Spinal cord (tissue), 10 donors: ENCODE data around the gene MDK. TPM values are rescaled to one million over a fixed set of nuclear protein-coding genes. Genes with fewer than 3 reads are reported as not detected.
"Not testable (repeated sequence)": the region's sequence is repeated elsewhere in the genome, so short reads cannot be mapped to it uniquely, and the experiment has no call there.

Source experiments
- DNase-seq, 6 donors: peaks; one replicate each; pipeline versions ENCODE4 v3.0.0 to v3.0.0-alpha.2; 2013 to 2015; ENCODE audit warnings: low spot score in 6 of 6, low read depth in 4 of 6
- H3K27ac ChIP-seq: one replicate; pipeline ENCODE4 v1.5.1; 2013; ENCODE audit warnings: low read depth, low read length, control low read depth
- H3K27me3 ChIP-seq: one replicate; pipeline ENCODE4 v1.6.1; 2013; ENCODE audit warnings: low read length; ENCODE audit not compliant: control insufficient read depth, insufficient read depth
- H3K36me3 ChIP-seq: one replicate; pipeline ENCODE4 v1.6.1; 2013; ENCODE audit warnings: low read length; ENCODE audit not compliant: control insufficient read depth, insufficient read depth
- H3K4me1 ChIP-seq: one replicate; pipeline ENCODE4 v1.6.1; 2013; ENCODE audit warnings: low read length; ENCODE audit not compliant: control insufficient read depth, insufficient read depth
- H3K4me3 ChIP-seq: one replicate; pipeline ENCODE4 v1.5.1; 2013; ENCODE audit warnings: low read depth, low read length, control low read depth
- H3K9me3 ChIP-seq: one replicate; pipeline ENCODE4 v1.6.1; 2013; ENCODE audit warnings: low read length; ENCODE audit not compliant: control insufficient read depth, insufficient read depth
- WGBS: methylation state at CpG from one replicate; pipeline ENCODE4 v1.1.5; 2013; ENCODE audit warnings: missing lambda C conversion rate; ENCODE audit not compliant: insufficient coverage; 5-methylcytosine and 5-hydroxymethylcytosine counted together
- polyA plus RNA-seq, 2 donors: library from polyadenylated mRNA; unstranded; fragments of 120-200 nt; gene quantifications; one replicate each; pipeline ENCODE4 v1.2.1, GENCODE V29; 2013; ENCODE audit not compliant: insufficient read length in 2 of 2
- total RNA-seq, 2 donors: library from RNA; depleted of rRNA in 1 of 2; stranded (reverse); fragments of 120-200 nt in 1 of 2; fragments of >200 nt in 1 of 2; gene quantifications; one replicate each; pipeline versions ENCODE4 v1.2.3 to v1.2.4, GENCODE V29; 2013 to 2014
- donor health status: healthy.

Gene MDK
- total and polyA plus RNA-seq, 4 donors: 47.0 to 423 (median 259) TPM

DNA sequence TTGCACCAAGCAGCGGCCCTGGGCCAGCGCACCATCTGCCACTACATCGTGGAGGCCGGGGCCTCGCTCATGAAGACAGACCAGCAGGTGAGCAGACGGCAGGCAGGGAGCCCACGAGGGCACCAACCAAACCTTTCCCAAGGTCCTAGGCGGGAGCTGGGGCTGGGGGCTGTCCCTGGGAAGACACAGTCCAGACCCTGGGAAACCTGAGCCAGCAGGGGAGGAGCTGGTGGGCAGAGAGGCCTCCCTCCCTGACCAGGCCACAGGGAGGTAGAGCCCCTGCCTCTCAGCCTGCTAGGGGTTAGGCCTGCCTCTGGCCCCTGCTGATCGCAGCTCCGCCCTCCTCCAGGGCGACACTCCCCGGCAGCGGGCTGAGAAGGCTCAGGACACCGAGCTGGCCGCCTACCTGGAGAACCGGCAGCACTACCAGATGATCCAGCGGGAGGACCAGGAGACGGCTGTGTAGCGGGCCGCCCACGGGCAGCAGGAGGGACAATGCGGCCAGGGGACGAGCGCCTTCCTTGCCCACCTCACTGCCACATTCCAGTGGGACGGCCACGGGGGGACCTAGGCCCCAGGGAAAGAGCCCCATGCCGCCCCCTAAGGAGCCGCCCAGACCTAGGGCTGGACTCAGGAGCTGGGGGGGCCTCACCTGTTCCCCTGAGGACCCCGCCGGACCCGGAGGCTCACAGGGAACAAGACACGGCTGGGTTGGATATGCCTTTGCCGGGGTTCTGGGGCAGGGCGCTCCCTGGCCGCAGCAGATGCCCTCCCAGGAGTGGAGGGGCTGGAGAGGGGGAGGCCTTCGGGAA lies 1.8 kb upstream of the MDK start:
- H3K27me3 ChIP-seq, DNase-seq, H3K4me3 ChIP-seq, H3K27ac ChIP-seq, H3K9me3 ChIP-seq: not testable (repeated sequence)
- WGBS: 44% methylated on average over 23 of the region's 36 CpGs
- H3K36me3 ChIP-seq: peaks cover 76% of the 10 kb centered on the region
- peaks cover 31% of the 10 kb centered on the region for H3K4me1 ChIP-seq

DNA sequence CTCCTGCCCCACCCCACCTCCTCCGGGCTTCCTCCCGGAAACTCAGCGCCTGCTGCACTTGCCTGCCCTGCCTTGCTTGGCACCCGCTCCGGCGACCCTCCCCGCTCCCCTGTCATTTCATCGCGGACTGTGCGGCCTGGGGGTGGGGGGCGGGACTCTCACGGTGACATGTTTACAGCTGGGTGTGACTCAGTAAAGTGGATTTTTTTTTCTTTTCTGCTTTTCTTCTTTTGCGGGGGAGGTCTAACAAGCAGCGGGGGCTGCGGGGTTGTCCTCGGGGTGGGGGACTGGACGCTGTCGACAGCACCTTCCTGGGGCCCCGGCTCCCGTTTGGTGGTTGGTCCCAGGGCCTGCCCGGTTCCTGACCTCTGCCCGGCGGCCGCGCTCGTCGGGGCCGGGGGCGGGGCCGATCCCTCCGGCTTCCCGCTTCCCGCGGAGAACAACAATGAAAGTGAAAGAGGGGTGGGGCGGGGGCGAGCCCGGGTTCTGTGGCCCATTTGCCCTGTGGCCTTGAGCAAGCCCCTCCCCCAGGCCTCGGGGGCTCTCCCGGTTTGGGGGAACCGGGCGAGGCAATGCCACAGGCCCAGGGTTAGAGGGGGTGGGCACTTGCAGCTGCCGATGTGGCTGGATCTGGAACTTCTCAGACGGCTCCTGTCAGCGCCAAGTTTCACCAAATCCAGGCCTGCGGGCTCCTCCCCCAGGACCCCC lies 975 bp upstream of the MDK start:
- Histone ChIP-seq H3K9me3 (no peaks in the 10 kb centered on the region), H3K36me3 (peaks cover 76% of the 10 kb centered on the region), H3K4me3 (peak overlapping the region; percentile 52), H3K27ac (peak overlapping the region; percentile 69), H3K27me3 (peaks cover 8% of the 10 kb centered on the region), H3K4me1 (peaks cover 31% of the 10 kb centered on the region)
- WGBS: 5% methylated on average over 25 of the region's 45 CpGs
- peak in 2 of 6 donors; percentile 54 to 71 for DNase-seq

DNA sequence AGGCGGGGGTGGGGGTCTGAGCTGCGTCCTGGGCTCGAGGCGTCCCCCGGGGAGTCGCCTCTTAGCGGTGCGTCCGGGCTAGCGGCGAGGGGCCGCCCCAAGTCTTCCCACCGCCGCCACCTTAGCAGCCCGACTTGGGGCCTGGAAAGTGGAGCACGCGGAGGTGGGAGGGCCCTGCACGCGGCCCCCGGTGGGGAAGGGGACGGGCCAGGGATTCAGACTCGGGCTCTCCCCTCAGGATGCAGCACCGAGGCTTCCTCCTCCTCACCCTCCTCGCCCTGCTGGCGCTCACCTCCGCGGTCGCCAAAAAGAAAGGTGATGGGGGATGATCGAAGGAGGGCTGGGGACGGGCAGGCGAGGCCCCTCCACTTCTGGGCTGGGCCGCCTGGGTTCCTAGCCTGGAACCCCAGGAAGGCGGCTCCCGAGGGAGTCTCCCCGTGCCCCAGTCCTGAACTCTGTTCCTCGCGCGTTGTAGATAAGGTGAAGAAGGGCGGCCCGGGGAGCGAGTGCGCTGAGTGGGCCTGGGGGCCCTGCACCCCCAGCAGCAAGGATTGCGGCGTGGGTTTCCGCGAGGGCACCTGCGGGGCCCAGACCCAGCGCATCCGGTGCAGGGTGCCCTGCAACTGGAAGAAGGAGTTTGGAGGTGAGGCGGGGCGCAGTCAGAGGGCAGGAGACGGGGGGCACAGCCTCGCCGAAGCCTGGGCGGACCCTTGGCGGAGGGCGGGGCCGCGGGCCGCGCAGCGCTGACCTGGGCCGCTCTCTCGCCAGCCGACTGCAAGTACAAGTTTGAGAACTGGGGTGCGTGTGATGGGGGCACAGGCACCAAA lies 563 bp downstream of the MDK start:
- Histone ChIP-seq H3K4me1 (peaks cover 31% of the 10 kb centered on the region), H3K4me3 (peak overlapping the region; percentile 52), H3K36me3 (peaks cover 69% of the 10 kb centered on the region), H3K27me3 (peaks cover 10% of the 10 kb centered on the region), H3K27ac (peak overlapping the region; percentile 33), H3K9me3 (no peaks in the 10 kb centered on the region)
- peak in 2 of 6 donors; percentile 75 to 76 for DNase-seq
- under 1% methylated on average over 59 of the region's 66 CpGs for whole genome bisulfite sequencing

DNA sequence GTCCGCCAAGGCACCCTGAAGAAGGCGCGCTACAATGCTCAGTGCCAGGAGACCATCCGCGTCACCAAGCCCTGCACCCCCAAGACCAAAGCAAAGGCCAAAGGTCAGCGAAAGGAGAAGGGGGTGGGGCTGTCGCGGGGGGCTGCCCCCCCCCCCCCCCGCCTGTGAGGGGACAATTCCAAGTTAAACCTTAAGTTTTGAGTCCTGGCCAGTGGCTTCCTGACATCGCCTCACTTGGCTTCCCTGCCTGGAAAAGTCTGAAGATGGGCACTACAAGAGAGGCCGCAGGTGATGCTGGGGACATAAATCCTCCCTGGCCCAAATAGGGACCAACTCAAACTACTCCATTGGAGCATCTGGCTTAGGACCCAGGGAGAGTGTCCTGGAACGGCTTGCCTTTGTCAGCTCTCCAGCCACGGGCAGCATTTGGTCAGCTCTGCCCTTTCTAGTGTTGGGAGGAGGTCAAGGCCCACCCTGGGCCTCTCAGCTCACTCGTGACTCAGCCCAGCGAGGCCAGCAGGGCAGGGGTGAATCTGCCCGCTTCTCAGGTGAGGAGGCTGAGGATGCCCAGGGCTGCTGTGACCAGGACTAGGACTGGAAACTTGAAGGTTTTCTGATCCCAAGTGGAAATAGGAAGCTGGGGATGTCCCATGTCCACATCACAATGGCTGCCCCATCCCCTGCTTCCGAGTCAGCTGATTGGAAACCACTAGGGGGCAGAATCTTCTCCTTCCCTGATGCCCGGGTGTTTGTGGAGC lies 1.4 kb downstream of the MDK start:
- Histone ChIP-seq H3K36me3 (peaks cover 61% of the 10 kb centered on the region), H3K27me3 (peaks cover 16% of the 10 kb centered on the region), H3K4me3 (peak overlapping the region; percentile 52), H3K27ac (no peak overlapping the region), H3K9me3 (no peaks in the 10 kb centered on the region), H3K4me1 (peaks cover 36% of the 10 kb centered on the region)
- WGBS: 51% methylated on average over 6 of the region's 18 CpGs
- peak in 2 of 6 donors; percentile 59 to 73 for DNase-seq

DNA sequence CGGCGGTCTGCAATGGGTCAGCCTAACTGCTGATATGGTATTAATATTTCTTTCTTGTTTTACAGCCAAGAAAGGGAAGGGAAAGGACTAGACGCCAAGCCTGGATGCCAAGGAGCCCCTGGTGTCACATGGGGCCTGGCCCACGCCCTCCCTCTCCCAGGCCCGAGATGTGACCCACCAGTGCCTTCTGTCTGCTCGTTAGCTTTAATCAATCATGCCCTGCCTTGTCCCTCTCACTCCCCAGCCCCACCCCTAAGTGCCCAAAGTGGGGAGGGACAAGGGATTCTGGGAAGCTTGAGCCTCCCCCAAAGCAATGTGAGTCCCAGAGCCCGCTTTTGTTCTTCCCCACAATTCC lies 1.9 kb downstream of the MDK start:
- peaks cover 22% of the 10 kb centered on the region for H3K27me3 ChIP-seq

DNA sequence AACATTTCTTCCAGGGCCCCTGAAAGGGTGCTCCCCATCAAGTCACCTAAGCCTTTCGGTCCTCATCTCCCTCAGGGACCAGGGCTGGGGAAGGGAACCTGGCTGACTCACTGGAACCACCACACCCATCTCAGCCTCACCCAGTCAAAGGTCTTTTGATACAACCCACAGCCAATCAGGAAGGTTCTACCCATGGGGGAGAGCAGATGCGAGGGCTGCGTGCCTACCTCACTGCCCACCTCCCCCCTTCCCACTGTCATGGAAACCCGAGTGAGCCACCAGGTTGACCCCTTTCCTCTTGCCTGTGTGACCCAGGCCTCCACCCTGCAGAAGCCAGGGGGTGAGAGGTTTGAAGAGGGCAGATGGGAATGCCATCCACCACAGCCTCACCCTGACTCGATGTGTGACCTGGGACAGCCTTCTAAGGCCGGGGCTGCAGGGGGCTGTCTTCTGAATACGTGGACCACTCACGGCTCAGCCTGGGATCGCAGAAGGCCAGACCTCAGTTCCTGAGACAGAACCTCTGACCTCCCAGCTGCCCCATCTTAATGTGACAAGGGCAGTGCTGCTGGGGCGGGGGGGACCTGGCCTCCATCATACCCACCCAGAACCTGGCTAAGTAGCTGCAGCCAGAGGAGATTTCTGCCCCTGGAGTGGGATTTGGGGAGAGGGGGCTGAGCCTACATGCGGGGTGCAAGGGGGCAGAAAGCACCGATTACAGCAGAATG lies 2.7 kb downstream of the MDK start:
- peaks cover 46% of the 10 kb centered on the region for H3K4me1 ChIP-seq
- 91% methylated on average over 6 of the region's 12 CpGs for WGBS
- H3K9me3 ChIP-seq: no peaks in the 10 kb centered on the region
- peaks cover 29% of the 10 kb centered on the region for H3K27me3 ChIP-seq
- H3K36me3 ChIP-seq: peaks cover 48% of the 10 kb centered on the region
- no peak overlapping the region for H3K27ac ChIP-seq
- no peak for DNase-seq
- H3K4me3 ChIP-seq: no peak overlapping the region

More for the DNA sequence above, 1.9 kb downstream of the MDK start:
- H3K9me3 ChIP-seq: no peaks in the 10 kb centered on the region
- peaks cover 56% of the 10 kb centered on the region for H3K36me3 ChIP-seq
- peak overlapping the region; percentile 52 for H3K4me3 ChIP-seq
- DNase-seq: no peak
- H3K4me1 ChIP-seq: peaks cover 41% of the 10 kb centered on the region
- H3K27ac ChIP-seq: no peak overlapping the region
- 56% methylated on average over 4 of the region's 7 CpGs for WGBS

DNA sequence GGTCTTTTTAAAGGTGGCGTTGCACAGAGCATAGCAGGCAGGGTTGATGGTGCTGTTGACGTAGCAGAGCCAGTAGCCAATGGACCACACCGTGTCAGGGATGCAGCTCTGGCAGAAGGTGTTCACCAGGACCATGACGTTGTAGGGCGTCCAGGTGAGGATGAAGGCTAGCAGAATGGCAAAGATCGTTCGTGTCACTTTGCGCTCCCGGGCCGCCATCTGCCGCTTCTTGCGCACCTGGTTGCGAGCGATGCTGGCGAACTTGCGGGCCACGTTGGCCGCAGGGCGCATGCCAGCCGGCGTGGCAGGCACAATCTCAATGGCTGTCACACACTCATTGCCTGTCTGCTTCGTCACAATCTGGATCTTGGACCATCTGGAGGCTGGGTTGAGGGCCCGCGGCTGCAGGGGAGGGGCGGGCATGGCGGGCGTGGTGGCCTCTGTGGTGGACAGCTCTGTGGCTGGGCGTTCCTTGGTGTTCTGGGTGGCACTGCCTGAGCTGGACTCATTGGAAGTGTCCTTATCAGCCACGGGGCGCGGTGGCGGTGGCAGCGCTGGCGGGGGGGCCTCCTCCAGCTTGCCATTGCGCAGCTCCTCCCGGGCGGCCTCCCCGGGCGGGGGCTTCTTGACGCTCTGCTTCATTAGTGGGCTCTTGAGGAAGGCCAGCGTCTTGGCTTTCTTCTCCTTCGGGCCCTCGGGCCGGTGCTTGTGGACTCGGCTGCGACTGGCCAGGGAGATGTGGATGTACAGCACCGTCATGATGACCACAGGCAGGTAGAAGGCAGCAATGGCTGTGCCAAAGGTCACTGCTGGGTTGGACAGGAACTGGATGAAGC lies 3.9 kb downstream of the MDK start:
- H3K36me3 ChIP-seq: peaks cover 41% of the 10 kb centered on the region
- peaks cover 54% of the 10 kb centered on the region for H3K4me1 ChIP-seq
- H3K27me3 ChIP-seq: peaks cover 41% of the 10 kb centered on the region
- DNase-seq: no peak
- no peak overlapping the region for H3K4me3 ChIP-seq
- 96% methylated on average over 47 of the region's 47 CpGs for WGBS
- H3K9me3 ChIP-seq: no peaks in the 10 kb centered on the region
- no peak overlapping the region for H3K27ac ChIP-seq

DNA sequence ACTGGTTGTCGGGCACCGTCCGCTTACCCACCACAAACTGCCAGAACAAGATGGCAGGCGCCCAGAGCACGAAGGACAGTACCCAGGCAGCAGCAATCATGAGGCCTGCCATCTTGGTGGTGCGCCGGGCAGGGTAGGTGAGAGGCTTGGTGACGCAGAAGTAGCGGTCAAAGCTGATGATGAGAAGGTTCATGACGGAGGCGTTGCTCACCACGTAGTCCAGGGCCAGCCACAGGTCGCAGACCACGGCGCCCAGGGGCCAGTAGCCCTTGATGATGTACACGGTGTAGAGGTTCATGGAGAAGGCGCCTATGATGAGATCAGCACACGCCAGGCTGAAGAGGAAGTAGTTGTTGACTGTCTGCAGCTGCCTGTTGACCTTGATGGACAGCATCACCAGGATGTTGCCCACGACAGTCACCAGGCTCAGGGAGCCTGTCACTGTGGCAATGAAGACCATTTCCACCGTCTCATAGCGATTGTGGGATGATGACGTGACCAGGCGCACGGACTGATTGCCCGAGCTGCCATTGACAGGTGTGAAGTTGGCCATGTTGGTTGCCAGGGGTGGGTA lies 4.6 kb downstream of the MDK start:
- H3K4me1 ChIP-seq: peaks cover 54% of the 10 kb centered on the region
- no peak for DNase-seq
- H3K27me3 ChIP-seq: peaks cover 46% of the 10 kb centered on the region

More for the DNA sequence above, 4.6 kb downstream of the MDK start:
- Histone ChIP-seq H3K9me3 (no peaks in the 10 kb centered on the region), H3K4me3 (no peak overlapping the region), H3K36me3 (peaks cover 41% of the 10 kb centered on the region), H3K27ac (no peak overlapping the region)
- 95% methylated on average over 25 of the region's 25 CpGs for WGBS
